Measurements from ENCODE around the gene NOTCH3. TPM values are rescaled to one million over a fixed set of nuclear protein-coding genes. Genes with fewer than 3 reads are reported as not detected.

Gene NOTCH3
- total RNA-seq, 1 experiment from 2014 or later: 60.6 TPM

GRCh38 chr19:15178629-15179308 is 22.0 kb downstream of the NOTCH3 start:
- POLR2A ChIA-PET: no interaction called here
- H3K36me3 Mint-ChIP-seq (ENCODE audit: insufficient read depth, unreplicated experiment): peaks cover 66% of the 10 kb centered on the region
- no peak for TF ChIP-seq CTCF (IDR thresholded peaks at IDR 0.05; ENCODE audit: insufficient read depth in 1 of 2, low read depth in 1 of 2, low read length in 1 of 2, severe bottlenecking in 1 of 2, unreplicated experiment in 1 of 2)
- H3K4me1 Mint-ChIP-seq (ENCODE audit: low read depth, unreplicated experiment): no peaks in the 10 kb centered on the region
- Histone ChIP-seq H3K4me1 (no peaks in the 10 kb centered on the region), H3K9me3 (no peaks in the 10 kb centered on the region), H3K36me3 (ENCODE audit: control insufficient read depth, insufficient read depth, low read length) (peaks cover 1% of the 10 kb centered on the region), H3K4me3 (ENCODE audit: low read depth, low read length) (no peak overlapping the region), H3K27me3 (replicated peaks; ENCODE audit: control insufficient read depth, insufficient read depth, low read length) (no peaks in the 10 kb centered on the region)
- H3K4me3 Mint-ChIP-seq (ENCODE audit: unreplicated experiment): no peak overlapping the region
- H3K27me3 Mint-ChIP-seq (ENCODE audit: insufficient read depth, unreplicated experiment): no peaks in the 10 kb centered on the region
- H3K27ac Mint-ChIP-seq (ENCODE audit: unreplicated experiment): no peak overlapping the region
- DNase-seq: no peak
- CTCF ChIA-PET: no interaction called here
- intact Hi-C loops (cut with micrococcal nuclease; ENCODE audit: unreplicated experiment): no loop called here
- H3K9me3 Mint-ChIP-seq (ENCODE audit: unreplicated experiment): no peaks in the 10 kb centered on the region
- BruUV-seq (replicated peaks): TSS peak; percentile 13

GRCh38 chr19:15177269-15178116 is 23.3 kb downstream of the NOTCH3 start:
- Mint-ChIP-seq H3K9me3 (ENCODE audit: unreplicated experiment) (no peaks in the 10 kb centered on the region), H3K4me3 (ENCODE audit: unreplicated experiment) (no peak overlapping the region), H3K27ac (ENCODE audit: unreplicated experiment) (no peak overlapping the region), H3K4me1 (ENCODE audit: low read depth, unreplicated experiment) (no peaks in the 10 kb centered on the region), H3K27me3 (ENCODE audit: insufficient read depth, unreplicated experiment) (no peaks in the 10 kb centered on the region), H3K36me3 (ENCODE audit: insufficient read depth, unreplicated experiment) (peaks cover 62% of the 10 kb centered on the region)
- H3K9me3 ChIP-seq: no peaks in the 10 kb centered on the region
- intact Hi-C loops (cut with micrococcal nuclease; ENCODE audit: unreplicated experiment): no loop called here
- peak; percentile 43 to 70 for TF ChIP-seq CTCF (IDR thresholded peaks at IDR 0.05; ENCODE audit: insufficient read depth in 1 of 2, low read depth in 1 of 2, low read length in 1 of 2, severe bottlenecking in 1 of 2, unreplicated experiment in 1 of 2)
- no TSS peak for BruUV-seq (replicated peaks)
- CTCF ChIA-PET: no interaction called here
- no peaks in the 10 kb centered on the region for H3K4me1 ChIP-seq
- peaks cover 1% of the 10 kb centered on the region for H3K36me3 ChIP-seq (ENCODE audit: control insufficient read depth, insufficient read depth, low read length)
- peak in 1 of 2 experiments; percentile 66 for DNase-seq
- no peak overlapping the region for H3K4me3 ChIP-seq (ENCODE audit: low read depth, low read length)
- H3K27me3 ChIP-seq (replicated peaks; ENCODE audit: control insufficient read depth, insufficient read depth, low read length): no peaks in the 10 kb centered on the region
- POLR2A ChIA-PET: interaction anchor here (0.6 kb wide), 1 partner anchor 39 kb away, joined by 4 read pairs; no protein-coding TSS in a partner anchor

GRCh38 chr19:15175609-15176008 is 25.2 kb downstream of the NOTCH3 start:
- Mint-ChIP-seq H3K36me3 (ENCODE audit: insufficient read depth, unreplicated experiment) (peaks cover 66% of the 10 kb centered on the region), H3K27ac (ENCODE audit: unreplicated experiment) (no peak overlapping the region), H3K4me3 (ENCODE audit: unreplicated experiment) (no peak overlapping the region), H3K27me3 (ENCODE audit: insufficient read depth, unreplicated experiment) (no peaks in the 10 kb centered on the region), H3K4me1 (ENCODE audit: low read depth, unreplicated experiment) (no peaks in the 10 kb centered on the region), H3K9me3 (ENCODE audit: unreplicated experiment) (no peaks in the 10 kb centered on the region)
- no peak for DNase-seq
- Histone ChIP-seq H3K4me1 (no peaks in the 10 kb centered on the region), H3K36me3 (ENCODE audit: control insufficient read depth, insufficient read depth, low read length) (no peaks in the 10 kb centered on the region; the same call in 1 of the 2 replicates), H3K9me3 (no peaks in the 10 kb centered on the region), H3K27me3 (replicated peaks; ENCODE audit: control insufficient read depth, insufficient read depth, low read length) (no peaks in the 10 kb centered on the region), H3K4me3 (ENCODE audit: low read depth, low read length) (no peak overlapping the region)
- intact Hi-C loops (cut with micrococcal nuclease; ENCODE audit: unreplicated experiment): no loop called here
- no peak for TF ChIP-seq CTCF (IDR thresholded peaks at IDR 0.05; ENCODE audit: insufficient read depth in 1 of 2, low read depth in 1 of 2, low read length in 1 of 2, severe bottlenecking in 1 of 2, unreplicated experiment in 1 of 2)
- ChIA-PET POLR2A (no interaction called here), CTCF (no interaction called here)
- BruUV-seq (replicated peaks): no TSS peak
